ENCODE results near the gene SLC12A8.
A peak's percentile ranks its signal among the peaks of the same experiment; 100 is the strongest.

The SLC12A8 gene, protein sequence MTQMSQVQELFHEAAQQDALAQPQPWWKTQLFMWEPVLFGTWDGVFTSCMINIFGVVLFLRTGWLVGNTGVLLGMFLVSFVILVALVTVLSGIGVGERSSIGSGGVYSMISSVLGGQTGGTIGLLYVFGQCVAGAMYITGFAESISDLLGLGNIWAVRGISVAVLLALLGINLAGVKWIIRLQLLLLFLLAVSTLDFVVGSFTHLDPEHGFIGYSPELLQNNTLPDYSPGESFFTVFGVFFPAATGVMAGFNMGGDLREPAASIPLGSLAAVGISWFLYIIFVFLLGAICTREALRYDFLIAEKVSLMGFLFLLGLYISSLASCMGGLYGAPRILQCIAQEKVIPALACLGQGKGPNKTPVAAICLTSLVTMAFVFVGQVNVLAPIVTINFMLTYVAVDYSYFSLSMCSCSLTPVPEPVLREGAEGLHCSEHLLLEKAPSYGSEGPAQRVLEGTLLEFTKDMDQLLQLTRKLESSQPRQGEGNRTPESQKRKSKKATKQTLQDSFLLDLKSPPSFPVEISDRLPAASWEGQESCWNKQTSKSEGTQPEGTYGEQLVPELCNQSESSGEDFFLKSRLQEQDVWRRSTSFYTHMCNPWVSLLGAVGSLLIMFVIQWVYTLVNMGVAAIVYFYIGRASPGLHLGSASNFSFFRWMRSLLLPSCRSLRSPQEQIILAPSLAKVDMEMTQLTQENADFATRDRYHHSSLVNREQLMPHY

DNA sequence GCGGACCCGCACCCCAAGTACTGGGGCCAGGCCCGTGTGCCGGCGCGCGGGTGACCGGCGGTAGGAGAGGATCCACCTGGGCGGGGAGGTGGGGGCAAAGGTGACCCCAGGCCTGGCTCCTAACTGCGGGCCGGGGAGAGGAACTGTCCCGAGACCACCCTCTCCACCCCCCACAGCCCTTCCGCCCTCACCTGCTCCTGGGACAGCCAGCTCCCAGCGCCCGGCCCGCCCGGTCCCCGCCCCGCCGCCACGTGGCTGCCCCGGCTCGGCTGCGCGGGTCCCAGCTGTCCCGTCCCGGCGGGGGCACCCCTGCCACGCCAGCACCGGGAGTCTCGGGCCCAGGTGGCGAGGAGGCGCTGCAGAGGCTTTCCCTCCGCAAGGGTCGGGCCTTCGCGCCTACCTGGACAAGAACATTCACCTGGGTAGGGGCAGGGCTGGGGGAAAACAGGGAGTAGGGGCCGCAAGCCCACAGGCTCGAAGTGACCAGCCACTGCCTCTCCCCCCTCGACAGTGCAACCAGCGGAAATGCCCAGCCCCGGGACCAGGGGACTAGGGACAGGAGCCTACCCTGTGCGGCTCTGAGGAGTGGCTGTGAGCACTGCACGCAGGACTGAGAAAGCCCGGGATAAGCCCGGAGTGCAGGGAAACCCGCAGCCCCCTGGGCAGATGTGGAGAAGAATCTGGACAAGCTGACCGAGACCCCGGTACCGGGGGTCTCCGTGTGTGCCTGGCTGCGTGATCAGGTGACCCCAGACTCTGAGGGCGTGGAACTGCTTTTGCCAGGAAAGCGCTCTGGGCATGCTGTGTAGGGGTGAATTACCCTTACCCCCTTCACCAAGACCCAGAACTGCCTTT, at the start of gene SLC12A8:
Gene SLC12A8, minus strand, starts transcription at position 240 of the 855 bp plus-strand sequence. CDS start 1,399 bp downstream, outside the sequence.
- peak within 1 kb of the TSS; percentile 43 for H3K4me3 ChIP-seq (replicated peaks; ENCODE audit: low read depth, low read length)
- TF ChIP-seq, protein P1, sequence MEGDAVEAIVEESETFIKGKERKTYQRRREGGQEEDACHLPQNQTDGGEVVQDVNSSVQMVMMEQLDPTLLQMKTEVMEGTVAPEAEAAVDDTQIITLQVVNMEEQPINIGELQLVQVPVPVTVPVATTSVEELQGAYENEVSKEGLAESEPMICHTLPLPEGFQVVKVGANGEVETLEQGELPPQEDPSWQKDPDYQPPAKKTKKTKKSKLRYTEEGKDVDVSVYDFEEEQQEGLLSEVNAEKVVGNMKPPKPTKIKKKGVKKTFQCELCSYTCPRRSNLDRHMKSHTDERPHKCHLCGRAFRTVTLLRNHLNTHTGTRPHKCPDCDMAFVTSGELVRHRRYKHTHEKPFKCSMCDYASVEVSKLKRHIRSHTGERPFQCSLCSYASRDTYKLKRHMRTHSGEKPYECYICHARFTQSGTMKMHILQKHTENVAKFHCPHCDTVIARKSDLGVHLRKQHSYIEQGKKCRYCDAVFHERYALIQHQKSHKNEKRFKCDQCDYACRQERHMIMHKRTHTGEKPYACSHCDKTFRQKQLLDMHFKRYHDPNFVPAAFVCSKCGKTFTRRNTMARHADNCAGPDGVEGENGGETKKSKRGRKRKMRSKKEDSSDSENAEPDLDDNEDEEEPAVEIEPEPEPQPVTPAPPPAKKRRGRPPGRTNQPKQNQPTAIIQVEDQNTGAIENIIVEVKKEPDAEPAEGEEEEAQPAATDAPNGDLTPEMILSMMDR (IDR thresholded peaks at IDR 0.05; ENCODE audit: low read depth, low read length, missing control alignments), result no peak
- DNase-seq (ENCODE audit: extremely low read depth, low read depth), result no peak

DNA sequence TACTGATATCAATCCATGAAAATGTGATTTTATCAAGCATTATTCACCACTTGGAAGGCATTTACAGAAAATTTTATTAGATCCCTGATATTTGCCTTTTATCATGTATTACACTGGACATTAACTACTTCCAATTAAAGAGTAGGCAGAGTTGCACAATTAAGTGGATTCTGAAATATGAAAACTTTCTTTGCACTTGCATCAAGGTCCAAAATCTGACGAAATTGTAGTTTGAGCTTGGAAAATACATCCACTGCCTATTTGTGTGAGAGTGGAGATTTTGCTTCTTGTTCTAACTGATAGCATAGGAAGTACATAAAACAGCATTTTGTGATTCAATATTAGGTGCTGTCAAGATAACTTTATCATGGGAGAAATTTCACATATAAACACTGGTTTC, 49.6 kb upstream of the SLC12A8 start:
- DNase-seq (ENCODE audit: extremely low read depth, low read depth), result no peak
- no peak overlapping the region for H3K4me3 ChIP-seq (replicated peaks; ENCODE audit: low read depth, low read length)
- TF ChIP-seq, protein P1 (IDR thresholded peaks at IDR 0.05; ENCODE audit: low read depth, low read length, missing control alignments), result no peak

DNA sequence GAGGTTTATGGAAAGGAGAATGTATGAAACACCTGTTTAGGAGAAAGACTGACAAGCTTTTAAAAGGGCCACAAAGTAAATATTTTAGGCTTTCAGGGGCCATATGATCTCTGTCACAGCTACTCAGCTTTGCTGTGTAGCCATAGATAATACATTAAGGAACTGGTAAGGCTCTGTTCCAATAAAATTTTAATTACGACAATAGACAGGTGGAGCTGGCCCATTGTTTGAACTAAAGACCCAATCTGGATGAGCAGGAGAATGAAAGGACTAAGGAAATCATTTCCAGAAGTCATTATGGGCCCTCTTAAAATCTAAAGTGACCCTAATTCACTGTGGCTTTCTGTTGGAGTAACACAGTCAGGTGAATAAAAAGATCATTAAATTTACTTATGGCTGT, 48.5 kb upstream of the SLC12A8 start:
- H3K4me3 ChIP-seq (replicated peaks; ENCODE audit: low read depth, low read length), result no peak overlapping the region
- DNase-seq (ENCODE audit: extremely low read depth, low read depth), result no peak
- TF ChIP-seq, protein P1 (IDR thresholded peaks at IDR 0.05; ENCODE audit: low read depth, low read length, missing control alignments), result no peak

DNA sequence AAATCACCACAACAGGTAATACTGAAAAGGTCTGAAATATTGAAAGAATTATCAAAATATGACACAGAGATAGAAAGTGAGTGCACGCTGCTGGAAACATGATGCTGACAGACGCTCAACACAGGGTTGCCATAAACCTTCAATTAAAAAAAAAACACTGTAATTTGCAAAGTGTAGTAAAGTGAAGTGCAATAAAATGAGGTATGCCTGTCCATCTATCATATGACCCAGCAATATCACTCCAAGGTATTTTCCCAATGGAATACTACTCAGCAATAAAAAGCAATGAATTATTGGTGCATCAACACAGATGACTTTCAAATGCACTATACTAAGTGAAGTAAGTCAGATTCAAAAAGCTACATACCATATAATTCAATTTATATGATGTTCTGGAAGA, 47.6 kb upstream of the SLC12A8 start:
- TF ChIP-seq, protein P1 (IDR thresholded peaks at IDR 0.05; ENCODE audit: low read depth, low read length, missing control alignments), result no peak
- DNase-seq (ENCODE audit: extremely low read depth, low read depth), result no peak
- no peak overlapping the region for H3K4me3 ChIP-seq (replicated peaks; ENCODE audit: low read depth, low read length)

DNA sequence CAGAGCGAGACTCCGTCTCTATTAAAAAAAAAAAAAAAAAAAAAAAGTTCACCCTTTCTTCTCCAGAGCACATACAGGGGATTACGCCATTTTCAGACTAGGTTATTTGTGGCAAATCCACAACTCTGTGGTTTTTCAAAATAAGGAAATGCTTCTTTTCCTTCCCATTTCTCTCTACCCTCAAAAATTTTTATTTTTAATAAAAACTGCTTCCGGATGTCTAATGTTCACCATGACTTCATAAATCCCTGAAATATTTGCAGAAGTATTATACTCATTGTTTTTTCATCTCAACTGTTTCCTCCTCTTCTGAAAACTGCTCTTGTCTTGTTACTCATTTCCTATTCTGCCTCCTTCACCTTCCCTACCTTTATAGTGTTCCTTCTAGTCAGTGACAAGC, 45.0 kb upstream of the SLC12A8 start:
- H3K4me3 ChIP-seq (replicated peaks; ENCODE audit: low read depth, low read length), result no peak overlapping the region
- TF ChIP-seq, protein P1 (IDR thresholded peaks at IDR 0.05; ENCODE audit: low read depth, low read length, missing control alignments), result no peak
- DNase-seq (ENCODE audit: extremely low read depth, low read depth), result no peak

DNA sequence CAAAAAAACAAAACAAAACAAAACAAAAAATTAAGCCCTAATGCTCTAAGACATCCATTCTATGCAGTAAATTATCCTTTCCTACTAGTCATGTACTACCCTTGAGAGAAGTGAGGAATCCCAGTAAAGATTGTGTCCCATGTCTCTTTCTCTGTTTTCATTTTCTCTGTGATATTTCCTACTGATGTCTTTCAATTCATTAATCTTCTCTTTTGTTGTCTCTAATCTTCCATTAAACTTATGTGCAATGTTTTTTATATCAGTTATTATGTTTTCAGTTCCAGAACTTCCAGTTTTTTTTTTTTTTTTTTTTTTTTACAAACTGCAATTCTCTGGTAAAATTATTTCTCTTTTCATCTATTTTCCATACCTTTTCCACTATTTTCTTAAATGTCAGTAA, 44.1 kb upstream of the SLC12A8 start:
- DNase-seq (ENCODE audit: extremely low read depth, low read depth), result no peak
- TF ChIP-seq, protein P1 (IDR thresholded peaks at IDR 0.05; ENCODE audit: low read depth, low read length, missing control alignments), result no peak
- H3K4me3 ChIP-seq (replicated peaks; ENCODE audit: low read depth, low read length), result no peak overlapping the region
